ENCODE measurements around the gene ZDHHC6.
A peak's percentile ranks its signal among the peaks of the same experiment; 100 is the strongest.
"Not testable (repeated sequence)": the region's sequence is repeated elsewhere in the genome, so short reads cannot be mapped to it uniquely, and the experiment has no call there.

Gene ZDHHC6

GRCh38 chr10:112442063-112442462 lies 4.7 kb downstream of the ZDHHC6 start:
- DNase-seq: no peak

- DNase-seq: no peak
Measured at GRCh38 chr10:112441520-112441919, 5.2 kb downstream of the ZDHHC6 start.

- no peak for DNase-seq
Measured at GRCh38 chr10:112438356-112438755, 8.4 kb downstream of the ZDHHC6 start.

GRCh38 chr10:112434988-112435619 lies 11.6 kb downstream of the ZDHHC6 start:
- peak in 1 of 2 experiments; percentile 15 for DNase-seq

GRCh38 chr10:112433136-112433535 lies 13.6 kb downstream of the ZDHHC6 start:
- DNase-seq: no peak

- DNase-seq: no peak
Measured at GRCh38 chr10:112429654-112430230, 17.0 kb downstream of the ZDHHC6 start.

GRCh38 chr10:112429147-112429546 lies 17.6 kb downstream of the ZDHHC6 start:
- no peak for DNase-seq

GRCh38 chr10:112426111-112426510 lies 20.6 kb downstream of the ZDHHC6 start:
- DNase-seq: no peak

- no peak for DNase-seq
Measured at GRCh38 chr10:112424651-112425050, 22.1 kb downstream of the ZDHHC6 start.

- no peak for DNase-seq
Measured at GRCh38 chr10:112421731-112422130, 25.0 kb downstream of the ZDHHC6 start.

GRCh38 chr10:112412696-112413095 lies 34.0 kb downstream of the ZDHHC6 start:
- DNase-seq: no peak

GRCh38 chr10:112409755-112410154 lies 37.0 kb downstream of the ZDHHC6 start:
- DNase-seq: no peak

GRCh38 chr10:112409299-112409698 lies 37.4 kb downstream of the ZDHHC6 start:
- DNase-seq: no peak

GRCh38 chr10:112407696-112408095 lies 39.0 kb downstream of the ZDHHC6 start:
- DNase-seq: no peak

GRCh38 chr10:112406806-112407205 lies 39.9 kb downstream of the ZDHHC6 start:
- not testable (repeated sequence) for DNase-seq

- no peak for DNase-seq
Measured at GRCh38 chr10:112404617-112405016, 42.1 kb downstream of the ZDHHC6 start.

- DNase-seq: no peak
Measured at GRCh38 chr10:112402917-112403316, 43.8 kb downstream of the ZDHHC6 start.

- no peak for DNase-seq
Measured at GRCh38 chr10:112397592-112397991, 49.1 kb downstream of the ZDHHC6 start.

GRCh38 chr10:112395809-112396530 lies 50.7 kb downstream of the ZDHHC6 start:
- no peak for DNase-seq

GRCh38 chr10:112394475-112394875 lies 52.2 kb downstream of the ZDHHC6 start:
- no peak for DNase-seq

- no peak for DNase-seq
Measured at GRCh38 chr10:112393827-112394226, 52.9 kb downstream of the ZDHHC6 start.

- no peak for DNase-seq
Measured at GRCh38 chr10:112393341-112393740, 53.4 kb downstream of the ZDHHC6 start.

GRCh38 chr10:112390125-112390703 lies 56.5 kb downstream of the ZDHHC6 start:
- no peak for DNase-seq

GRCh38 chr10:112389271-112389822 lies 57.4 kb downstream of the ZDHHC6 start:
- peak in 1 of 2 experiments; percentile 74 for DNase-seq
